Muscle layer of colon (tissue), 2 donors: ENCODE results near the gene DLG1.

Experiments used
- H3K27ac ChIP-seq: one replicate; pipeline ENCODE4 v1.7.0; 2013; ENCODE audit warnings: low read depth, mild to moderate bottlenecking, low read length, moderate library complexity
- H3K27me3 ChIP-seq, 2 donors: one replicate each; pipeline ENCODE4 v1.7.0; 2013; ENCODE audit warnings: low read length in 2 of 2, mild to moderate bottlenecking in 2 of 2; ENCODE audit not compliant: insufficient read depth in 2 of 2, control insufficient read depth in 1 of 2
- H3K36me3 ChIP-seq: one replicate; pipeline ENCODE4 v1.7.0; 2013; ENCODE audit warnings: mild to moderate bottlenecking, low read length; ENCODE audit not compliant: insufficient read depth
- H3K4me1 ChIP-seq: one replicate; pipeline ENCODE4 v1.7.0; 2013; ENCODE audit warnings: mild to moderate bottlenecking, low read length; ENCODE audit not compliant: insufficient read depth
- H3K4me3 ChIP-seq, 2 donors: one replicate each; pipeline ENCODE4 v1.7.0; 2013; ENCODE audit warnings: low read length in 2 of 2, low read depth in 1 of 2, mild to moderate bottlenecking in 1 of 2, moderate library complexity in 1 of 2
- H3K9ac ChIP-seq: one replicate; pipeline ENCODE4 v1.7.0; 2013; ENCODE audit warnings: low read length
- H3K9me3 ChIP-seq: one replicate; pipeline ENCODE4 v1.7.0; 2013; ENCODE audit warnings: mild to moderate bottlenecking, low read length
- donor health status: abdominal sarcoma.
- donor health status: Adenocarcinoma of cecum.

Gene DLG1

DNA sequence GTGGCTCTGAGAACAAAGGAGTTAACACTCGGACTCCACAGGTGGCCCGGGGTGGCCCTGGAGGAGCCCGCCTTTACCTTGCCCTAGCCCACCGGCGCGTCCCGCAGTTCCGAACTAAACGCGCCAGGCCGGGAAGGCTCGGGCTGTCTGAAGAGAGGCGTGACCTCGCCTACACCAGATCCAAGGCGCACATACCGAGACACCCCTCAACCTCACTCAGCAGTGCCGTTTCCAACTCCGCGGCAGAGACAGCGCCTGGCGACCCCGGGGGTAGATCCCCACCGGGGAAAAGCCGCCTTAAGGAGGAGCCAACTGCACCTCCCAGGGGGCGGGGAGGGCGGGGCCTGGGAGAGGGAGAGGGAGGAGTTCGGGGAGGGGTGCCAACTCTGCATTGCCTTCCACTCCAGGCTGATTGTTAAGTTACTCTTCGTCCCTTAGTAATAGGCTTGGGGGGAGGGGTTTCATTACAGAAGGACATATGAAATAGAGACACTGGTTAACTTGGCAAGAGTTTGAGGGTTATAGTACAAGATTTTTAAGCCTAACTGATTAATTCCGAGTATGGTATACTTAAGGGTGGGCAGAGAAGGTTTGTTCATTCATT is at the start of gene DLG1:
Gene DLG1 (minus strand): TSS at position 272 of the 604 bp plus-strand sequence. CDS start 1,408 bp downstream, outside the sequence.
- Histone ChIP-seq H3K4me1 (peaks cover 21% of the 10 kb centered on the region), H3K9me3 (no peaks in the 10 kb centered on the region), H3K27me3 (no peaks in the 10 kb centered on the region), H3K4me3 (peak within 1 kb of the TSS; percentile 93 to 98), H3K27ac (peak within 1 kb of the TSS; percentile 88), H3K9ac (peak within 1 kb of the TSS; percentile 90), H3K36me3 (no peaks in the 10 kb centered on the region)

GRCh38 chr3:197348014-197348413 is 49.6 kb upstream of the DLG1 start:
- no peaks in the 10 kb centered on the region for H3K36me3 ChIP-seq
- peaks cover 4% of the 10 kb centered on the region for H3K4me1 ChIP-seq
- no peaks in the 10 kb centered on the region for H3K27me3 ChIP-seq
- no peaks in the 10 kb centered on the region for H3K9me3 ChIP-seq
- H3K27ac ChIP-seq, result no peak overlapping the region
- no peak overlapping the region for H3K9ac ChIP-seq
- H3K4me3 ChIP-seq, result no peak overlapping the region

DNA sequence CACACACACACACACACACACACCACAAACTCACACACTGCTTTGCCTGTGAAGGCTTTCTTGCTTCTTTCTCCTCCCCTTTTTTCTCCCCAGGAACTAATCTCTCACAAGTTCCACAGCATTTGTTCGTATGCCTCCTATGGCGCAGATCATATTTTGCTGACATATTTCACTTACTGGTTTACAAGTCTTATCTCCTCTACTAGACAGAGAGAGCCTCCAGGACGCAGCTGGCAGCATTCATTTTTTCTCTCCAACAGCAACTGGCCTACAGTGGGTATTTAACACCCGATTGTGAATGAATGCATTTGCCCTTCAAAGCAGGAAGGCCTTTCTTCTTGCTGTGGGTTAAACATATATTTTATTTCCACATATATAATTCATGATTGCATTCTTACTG is 47.0 kb upstream of the DLG1 start:
- Histone ChIP-seq H3K9ac (no peak overlapping the region), H3K27me3 (no peaks in the 10 kb centered on the region), H3K4me3 (no peak overlapping the region), H3K4me1 (no peaks in the 10 kb centered on the region), H3K9me3 (no peaks in the 10 kb centered on the region), H3K36me3 (no peaks in the 10 kb centered on the region), H3K27ac (no peak overlapping the region)

DNA sequence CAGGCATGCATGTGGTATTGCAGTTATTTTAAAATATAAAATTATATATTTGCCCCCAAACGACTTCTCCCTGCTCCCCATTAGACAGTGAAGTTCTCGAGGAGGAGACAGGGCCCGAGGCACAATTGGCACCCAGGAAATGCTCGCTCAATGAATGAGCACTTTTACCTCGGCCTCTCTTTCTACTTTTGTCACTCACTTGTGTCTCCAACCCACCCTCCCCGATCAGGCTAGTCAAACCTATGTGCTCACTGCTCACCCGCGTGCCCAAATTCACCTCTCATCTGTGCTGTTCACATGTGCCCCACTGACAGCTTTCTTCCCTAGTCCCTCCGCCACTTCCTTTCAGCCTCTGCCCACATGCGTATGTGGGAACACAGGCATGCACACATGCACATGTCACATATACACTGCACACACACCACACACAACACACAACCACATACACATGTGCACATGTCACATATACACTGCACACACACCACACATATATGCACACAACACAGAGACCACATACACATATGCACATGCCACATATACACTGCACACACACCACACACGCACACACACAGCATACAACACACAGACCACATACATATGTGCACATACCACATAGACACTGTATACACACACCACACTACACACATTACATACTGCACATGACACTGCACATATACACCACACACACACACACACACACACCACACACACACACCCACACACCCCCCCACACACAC is 46.3 kb upstream of the DLG1 start:
- Histone ChIP-seq H3K4me3 (no peak overlapping the region), H3K9me3 (no peaks in the 10 kb centered on the region), H3K9ac (no peak overlapping the region), H3K27me3 (no peaks in the 10 kb centered on the region), H3K4me1 (no peaks in the 10 kb centered on the region), H3K36me3 (no peaks in the 10 kb centered on the region), H3K27ac (no peak overlapping the region)

GRCh38 chr3:197343656-197344408 is 45.4 kb upstream of the DLG1 start:
- H3K4me3 ChIP-seq, result no peak overlapping the region
- no peaks in the 10 kb centered on the region for H3K4me1 ChIP-seq
- H3K36me3 ChIP-seq, result no peaks in the 10 kb centered on the region
- H3K9me3 ChIP-seq, result no peaks in the 10 kb centered on the region
- H3K27ac ChIP-seq, result no peak overlapping the region
- no peaks in the 10 kb centered on the region for H3K27me3 ChIP-seq
- H3K9ac ChIP-seq, result no peak overlapping the region

- Histone ChIP-seq H3K4me1 (no peaks in the 10 kb centered on the region), H3K27me3 (no peaks in the 10 kb centered on the region), H3K9ac (no peak overlapping the region), H3K9me3 (no peaks in the 10 kb centered on the region), H3K36me3 (no peaks in the 10 kb centered on the region), H3K27ac (no peak overlapping the region), H3K4me3 (no peak overlapping the region)
Observed at GRCh38 chr3:197343111-197343510, 44.7 kb upstream of the DLG1 start.

DNA sequence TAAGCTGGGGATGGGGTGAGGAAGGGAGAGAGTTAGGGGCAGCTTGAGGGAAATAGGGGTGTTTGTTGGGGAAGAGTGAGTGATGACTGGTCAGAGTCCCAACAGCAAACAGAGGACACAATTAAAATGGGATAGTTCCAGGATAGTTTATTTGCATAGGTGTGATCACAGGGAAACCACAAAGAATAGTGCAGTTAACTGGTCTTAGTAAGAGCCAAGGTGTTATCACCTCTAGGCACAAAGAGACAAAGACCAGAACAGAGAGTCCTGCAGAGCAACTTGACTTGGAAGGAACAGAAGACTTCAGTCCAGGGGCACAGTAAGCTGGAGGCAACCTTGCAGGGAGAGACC is 42.1 kb upstream of the DLG1 start:
- Histone ChIP-seq H3K27ac (no peak overlapping the region), H3K9me3 (no peaks in the 10 kb centered on the region), H3K4me3 (no peak overlapping the region), H3K4me1 (no peaks in the 10 kb centered on the region), H3K9ac (no peak overlapping the region), H3K27me3 (no peaks in the 10 kb centered on the region), H3K36me3 (no peaks in the 10 kb centered on the region)

GRCh38 chr3:197339841-197340520 is 41.6 kb upstream of the DLG1 start:
- Histone ChIP-seq H3K9me3 (no peaks in the 10 kb centered on the region), H3K36me3 (no peaks in the 10 kb centered on the region), H3K4me1 (no peaks in the 10 kb centered on the region), H3K27ac (no peak overlapping the region), H3K27me3 (no peaks in the 10 kb centered on the region), H3K4me3 (no peak overlapping the region), H3K9ac (no peak overlapping the region)

DNA sequence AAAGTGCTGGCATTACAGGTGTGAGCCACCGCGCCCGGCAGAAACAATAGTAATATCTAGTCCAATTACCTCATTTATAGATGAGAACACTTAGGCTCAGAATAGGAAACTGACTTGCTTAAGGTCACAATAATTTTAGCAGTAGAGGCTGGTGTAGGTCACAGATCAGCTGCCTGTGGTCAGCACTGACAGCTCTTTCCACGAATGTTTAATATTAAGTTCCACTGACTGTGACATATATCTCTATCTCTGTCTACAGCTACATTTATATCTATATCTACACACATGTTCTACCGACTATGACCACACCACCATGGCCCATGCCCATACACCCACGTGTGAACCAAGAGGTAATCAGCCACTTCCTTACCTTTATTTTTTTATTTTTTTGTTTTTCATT is 40.2 kb upstream of the DLG1 start:
- no peak overlapping the region for H3K9ac ChIP-seq
- H3K36me3 ChIP-seq, result no peaks in the 10 kb centered on the region
- H3K27ac ChIP-seq, result no peak overlapping the region
- H3K4me3 ChIP-seq, result no peak overlapping the region
- H3K4me1 ChIP-seq, result no peaks in the 10 kb centered on the region
- H3K9me3 ChIP-seq, result no peaks in the 10 kb centered on the region
- no peaks in the 10 kb centered on the region for H3K27me3 ChIP-seq

- H3K9me3 ChIP-seq, result no peaks in the 10 kb centered on the region
- H3K36me3 ChIP-seq, result no peaks in the 10 kb centered on the region
- H3K9ac ChIP-seq, result no peak overlapping the region
- H3K4me1 ChIP-seq, result no peaks in the 10 kb centered on the region
- no peaks in the 10 kb centered on the region for H3K27me3 ChIP-seq
- H3K4me3 ChIP-seq, result no peak overlapping the region
- H3K27ac ChIP-seq, result no peak overlapping the region
Observed at GRCh38 chr3:197337656-197338055, 39.2 kb upstream of the DLG1 start.

- Histone ChIP-seq H3K36me3 (no peaks in the 10 kb centered on the region), H3K27ac (no peak overlapping the region), H3K4me1 (no peaks in the 10 kb centered on the region), H3K9me3 (no peaks in the 10 kb centered on the region), H3K4me3 (no peak overlapping the region), H3K27me3 (no peaks in the 10 kb centered on the region), H3K9ac (no peak overlapping the region)
Observed at GRCh38 chr3:197337214-197337613, 38.8 kb upstream of the DLG1 start.
